ENCODE measurements around the gene RFXAP. TPM values are rescaled to one million over a fixed set of nuclear protein-coding genes. Genes with fewer than 3 reads are reported as not detected.
A peak's percentile ranks its signal among the peaks of the same experiment; 100 is the strongest.

The RFXAP gene
- total and polyA plus RNA-seq, 9 of the 15 experiments (the other 6 are each of a cell fraction or from before 2014, with no cell fraction given) = 2.1 to 9.7 (median 2.9) TPM

- FAIRE-seq (no peak), DNase-seq (ENCODE audit: extremely low read depth in 1 of 4, low spot score in 3 of 4) (no peak), ATAC-seq (0 out of 3 replicates have a peak, but pooled peaks have one; percentile 42)
- POLR2A ChIA-PET = interaction anchor here (0.6 to 1.3 kb wide), 3 partner anchors 13 to 370 kb away, joined by 3 to 5 read pairs (median 3); no protein-coding TSS in a partner anchor
- intact Hi-C loops (cut with micrococcal nuclease) = loop anchor here (10.0 kb wide), 1 partner anchor 417 kb away; no protein-coding TSS in a partner anchor
- no peak overlapping the region for H3K27ac ChIP-seq (ENCODE audit: extremely low read depth, low read depth, low read length)
- no peaks in the 10 kb centered on the region for H3K9me1 ChIP-seq (ENCODE audit: control insufficient read depth, insufficient read depth, low read length)
- no peaks in the 10 kb centered on the region for H3K36me3 ChIP-seq (ENCODE audit: control insufficient read depth, insufficient read depth, low read length)
- H3K9ac ChIP-seq (ENCODE audit: insufficient read depth in 1 of 2, low read depth in 2 of 2, low read length in 2 of 2) = no peak overlapping the region
- WGBS (ENCODE audit: insufficient coverage, low coverage, missing lambda C conversion rate) = 43% methylated on average over 5 of the region's 5 CpGs
- no peak overlapping the region for H3K4me2 ChIP-seq (ENCODE audit: insufficient read depth, low read length)
- no peaks in the 10 kb centered on the region for H3K9me3 ChIP-seq (replicated peaks; ENCODE audit: control insufficient read depth, insufficient read depth, low read depth, low read length)
- H4K20me1 ChIP-seq (replicated peaks; ENCODE audit: control insufficient read depth, insufficient read depth, low read length) = no peaks in the 10 kb centered on the region
- H3K27me3 ChIP-seq (ENCODE audit: control insufficient read depth in 2 of 2, insufficient read depth in 2 of 2, low read length in 2 of 2) = no peaks in the 10 kb centered on the region
- no TSS peak for BruUV-seq (replicated peaks)
- H3K4me1 ChIP-seq (replicated peaks in 1 of 2; ENCODE audit: control insufficient read depth in 2 of 2, insufficient read depth in 2 of 2, low read length in 2 of 2) = no peaks in the 10 kb centered on the region
- in situ Hi-C loops (cut with MboI) = loop anchor here (25.0 kb wide), 1 partner anchor 429 kb away; no protein-coding TSS in a partner anchor
- H3K4me3 ChIP-seq = no peak overlapping the region
- CTCF ChIA-PET (ENCODE audit: low intra/inter-chr PET ratio) = interaction anchor here (0.6 to 1.7 kb wide), 2 partner anchors 417 to 559 kb away, joined by 3 to 8 read pairs; no protein-coding TSS in a partner anchor
- no peaks in the 10 kb centered on the region for H3K79me2 ChIP-seq (ENCODE audit: control insufficient read depth, insufficient read depth, low read length)
- H2AFZ ChIP-seq (ENCODE audit: low read depth, low read length) = no peak overlapping the region
- TF ChIP-seq REST (IDR thresholded peaks at IDR 0.05; ENCODE audit: borderline replicate concordance) (peak; percentile 11; the same call in 1 of the 2 replicates), REST (CRISPR knock-in tag; IDR thresholded peaks at IDR 0.05; ENCODE audit: low read depth) (no peak), CTCF (IDR thresholded peaks at IDR 0.05 in 2 of 3, conservative IDR thresholded peaks at IDR 0.05 in 1 of 3; ENCODE audit: insufficient read depth in 2 of 3, low read depth in 1 of 3, low read length in 3 of 3) (peak in 1 of 3 experiments; percentile 30; a peak in 2 of 6 replicates), TSC22D4 (tag; IDR thresholded peaks at IDR 0.05) (no peak), CHAMP1 (IDR thresholded peaks at IDR 0.05) (no peak), OTX1 (CRISPR knock-in tag; IDR thresholded peaks at IDR 0.05) (no peak), ZNF507 (tag; conservative IDR thresholded peaks at IDR 0.05) (no peak), RAD21 (CRISPR knock-in tag; conservative IDR thresholded peaks at IDR 0.05 in 1 of 2, IDR thresholded peaks at IDR 0.05 in 1 of 2) (peak in 1 of 2 experiments; percentile 35; a peak in 1 of 4 replicates)
Observed at GRCh38 chr13:36841391-36841790, 22.4 kb downstream of the RFXAP start.
